Natural killer cell (primary cell): ENCODE measurements around the gene IL17A. TPM values are rescaled to one million over a fixed set of nuclear protein-coding genes. Genes with fewer than 3 reads are reported as not detected.
"Not testable (repeated sequence)": the region's sequence is repeated elsewhere in the genome, so short reads cannot be mapped to it uniquely, and the experiment has no call there.

Experiments
- ATAC-seq, 3 donors: fragments of 150-1000 bp in 2 of 3; fragments of 200-7000 bp in 1 of 3; cut with Tn5 transposase; 1 replicate in 1 of 3; 2 replicates in 2 of 3; pipeline ENCODE4 v1.10.0; 2021; ENCODE audit warnings: mild to moderate bottlenecking in 2 of 3, moderate library complexity in 2 of 3
- DNase-seq, 2 donors: peaks; one replicate each; pipeline versions ENCODE4 v3.0.0 to v3.0.0-alpha.2; 2013 to 2021; ENCODE audit warnings: mixed read lengths in 1 of 2
- H3K27ac ChIP-seq: one replicate; pipeline ENCODE4 v1.5.1; 2013; ENCODE audit warnings: mild to moderate bottlenecking, low read length
- H3K27me3 ChIP-seq: one replicate; pipeline ENCODE4 v1.6.1; 2013; ENCODE audit warnings: low read length; ENCODE audit not compliant: control insufficient read depth, insufficient read depth
- H3K36me3 ChIP-seq: one replicate; pipeline ENCODE4 v1.6.1; 2013; ENCODE audit warnings: low read length; ENCODE audit not compliant: control insufficient read depth, insufficient read depth
- H3K4me1 ChIP-seq: one replicate; pipeline ENCODE4 v1.6.1; 2013; ENCODE audit warnings: low read length; ENCODE audit not compliant: control insufficient read depth, insufficient read depth
- H3K4me3 ChIP-seq: one replicate; pipeline ENCODE4 v1.5.1; 2013; ENCODE audit warnings: low read length
- H3K9me3 ChIP-seq: one replicate; pipeline ENCODE4 v1.6.1; 2013; ENCODE audit warnings: low read length; ENCODE audit not compliant: control insufficient read depth, insufficient read depth
- H3K27ac Mint-ChIP-seq, 2 donors: one replicate each; pipeline ENCODE4 v1.8.0; 2022; ENCODE audit warnings: mild to moderate bottlenecking in 2 of 2, mixed read lengths in 2 of 2, moderate library complexity in 1 of 2
- H3K27me3 Mint-ChIP-seq, 2 donors: one replicate each; pipeline ENCODE4 v1.8.0; 2022; ENCODE audit warnings: low read depth in 2 of 2, mixed read lengths in 2 of 2
- H3K36me3 Mint-ChIP-seq: one replicate; pipeline ENCODE4 v1.8.0; 2022; ENCODE audit warnings: mixed read lengths
- H3K4me1 Mint-ChIP-seq, 2 donors: one replicate each; pipeline ENCODE4 v1.8.0; 2022; ENCODE audit warnings: mixed read lengths in 2 of 2
- H3K4me3 Mint-ChIP-seq: one replicate; pipeline ENCODE4 v1.8.0; 2022; ENCODE audit warnings: mild to moderate bottlenecking, moderate library complexity, mixed read lengths
- H3K9me3 Mint-ChIP-seq, 2 donors: one replicate each; pipeline ENCODE4 v1.8.0; 2022; ENCODE audit warnings: mixed read lengths in 2 of 2
- CTCF ChIP-seq: fragments of 200-600 bp; IDR thresholded peaks from one replicate; pipeline ENCODE4 v1.8.0; 2022; ENCODE audit warnings: antibody characterized with exemption
- WGBS: methylation state at CpG from one replicate; pipeline ENCODE4 v1.1.7; 2013; ENCODE audit warnings: missing lambda C conversion rate; ENCODE audit not compliant: insufficient coverage; 5-methylcytosine and 5-hydroxymethylcytosine counted together
- intact Hi-C: fragments of 100-400 bp; cut with micrococcal nuclease; formaldehyde crosslinking; loops from one replicate; pipeline ENCODE4 v1.14.2; 2022
- total RNA-seq, 4 donors: library from RNA; stranded (reverse); fragments of 120-200 nt in 1 of 4; gene quantifications; one replicate each; pipeline versions ENCODE4 v1.2.3 to v1.2.4, GENCODE V29; 2013 to 2022

Gene IL17A
- total RNA-seq, 3 donors from 2014 or later (not counting 1 experiment from before 2014, with no cell fraction given) = not detected

DNA sequence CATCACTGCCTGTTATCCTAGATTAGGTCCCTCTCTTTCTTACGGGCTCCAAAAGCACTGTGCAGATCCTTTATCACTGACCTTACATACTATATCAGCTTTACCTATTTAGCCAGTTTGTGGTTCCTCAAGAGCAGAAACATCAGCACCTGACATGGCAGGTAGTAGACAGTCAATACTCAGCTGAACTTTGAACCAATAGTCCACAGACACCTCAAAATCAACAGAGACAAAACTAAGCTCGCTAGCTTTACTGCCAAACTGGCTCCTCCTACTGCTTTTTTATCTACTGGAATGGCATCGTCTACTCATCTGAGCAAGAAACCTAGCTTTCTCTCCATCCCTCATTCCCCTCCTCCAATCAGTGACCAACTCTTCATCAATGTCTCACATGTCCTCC lies 5.6 kb downstream of the IL17A start:
- Mint-ChIP-seq H3K27ac (no peak overlapping the region), H3K27me3 (peaks cover 37 to 67% of the 10 kb centered on the region in 2 donors), H3K36me3 (no peaks in the 10 kb centered on the region), H3K9me3 (no peaks in the 10 kb centered on the region), H3K4me1 (no peaks in the 10 kb centered on the region), H3K4me3 (no peak overlapping the region)
- no peaks in the 10 kb centered on the region for H3K9me3 ChIP-seq
- no peaks in the 10 kb centered on the region for H3K4me1 ChIP-seq
- H3K36me3 ChIP-seq = no peaks in the 10 kb centered on the region
- whole genome bisulfite sequencing = 61% methylated on average over 3 of the region's 3 CpGs
- H3K27me3 ChIP-seq = peaks cover 11% of the 10 kb centered on the region
- TF ChIP-seq CTCF = no peak
- ATAC-seq (no peak), DNase-seq (no peak)
- no peak overlapping the region for H3K4me3 ChIP-seq
- H3K27ac ChIP-seq = no peak overlapping the region
- intact Hi-C loops = no loop called here

DNA sequence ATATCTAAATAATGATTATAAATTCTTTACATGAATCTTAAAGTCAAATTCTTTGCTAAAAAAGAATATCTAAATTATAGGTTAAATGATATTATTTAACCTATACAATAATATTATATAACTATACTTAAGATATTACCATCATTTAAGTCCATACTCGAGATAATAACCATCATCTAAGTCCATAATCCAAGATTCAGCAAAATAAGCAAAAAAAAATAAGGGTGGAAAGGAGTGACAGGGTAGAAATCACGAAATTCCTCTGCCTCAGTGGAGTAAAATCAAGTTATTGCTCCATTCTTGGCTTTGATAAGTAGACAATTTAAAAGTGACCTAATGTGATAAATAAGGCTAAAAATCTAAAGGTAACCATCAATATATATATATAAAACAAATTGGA lies 9.7 kb downstream of the IL17A start:
- H3K4me3 Mint-ChIP-seq = no peak overlapping the region
- H3K36me3 Mint-ChIP-seq = peaks cover 26% of the 10 kb centered on the region
- Histone ChIP-seq H3K9me3 (peaks cover 15% of the 10 kb centered on the region), H3K4me3 (no peak overlapping the region), H3K27ac (no peak overlapping the region), H3K4me1 (no peaks in the 10 kb centered on the region), H3K36me3 (no peaks in the 10 kb centered on the region), H3K27me3 (peaks cover 7% of the 10 kb centered on the region)
- no peak for ATAC-seq
- TF ChIP-seq CTCF = no peak
- H3K4me1 Mint-ChIP-seq = no peaks in the 10 kb centered on the region
- WGBS = 0% methylated on average over 1 of the region's 2 CpGs
- no peak overlapping the region for H3K27ac Mint-ChIP-seq
- no peak for DNase-seq
- peaks cover 2 to 7% of the 10 kb centered on the region in 2 donors for H3K9me3 Mint-ChIP-seq
- intact Hi-C loops = no loop called here
- H3K27me3 Mint-ChIP-seq = peaks cover 32 to 65% of the 10 kb centered on the region in 2 donors

DNA sequence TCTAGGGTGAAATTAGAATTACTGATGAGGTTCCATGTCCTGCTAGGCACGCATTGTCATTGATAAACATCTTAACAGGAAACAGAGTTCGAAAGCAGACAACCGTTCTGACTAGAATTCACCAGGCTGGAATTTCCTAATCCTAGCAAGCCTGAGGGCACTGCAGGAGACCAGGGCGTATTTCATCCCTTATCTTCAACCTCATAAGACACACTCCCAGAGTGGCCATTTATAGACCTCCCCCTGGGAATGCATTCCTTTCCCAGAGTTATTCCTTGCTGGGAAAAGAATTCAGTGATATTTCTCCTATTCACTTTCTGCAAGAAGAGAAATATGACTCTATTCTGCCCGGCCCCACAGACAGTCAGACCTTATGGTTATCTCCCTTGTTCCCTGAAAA lies 13.9 kb downstream of the IL17A start:
- H3K9me3 ChIP-seq = peaks cover 21% of the 10 kb centered on the region
- H3K4me3 Mint-ChIP-seq, intact Hi-C loops, H3K27ac ChIP-seq, DNase-seq, H3K4me3 ChIP-seq, ATAC-seq, H3K27ac Mint-ChIP-seq, H3K4me1 Mint-ChIP-seq, H3K27me3 ChIP-seq, H3K4me1 ChIP-seq, H3K36me3 ChIP-seq, H3K9me3 Mint-ChIP-seq: not testable (repeated sequence)
- 40% methylated on average over 4 of the region's 5 CpGs for WGBS
- Mint-ChIP-seq H3K36me3 (peaks cover 26% of the 10 kb centered on the region), H3K27me3 (peaks cover 15 to 63% of the 10 kb centered on the region in 2 donors)

GRCh38 chr6:52201046-52201445 lies 14.9 kb downstream of the IL17A start:
- H3K4me3 ChIP-seq = no peak overlapping the region
- Mint-ChIP-seq H3K4me3 (no peak overlapping the region), H3K27me3 (peaks cover 11 to 57% of the 10 kb centered on the region in 2 donors), H3K27ac (no peak overlapping the region), H3K4me1 (no peaks in the 10 kb centered on the region), H3K9me3 (peaks cover 2 to 9% of the 10 kb centered on the region in 2 donors), H3K36me3 (peaks cover 26% of the 10 kb centered on the region)
- no CpG with 5 or more reads among the region's 1 CpG for WGBS
- no peaks in the 10 kb centered on the region for H3K36me3 ChIP-seq
- intact Hi-C loops = no loop called here
- H3K9me3 ChIP-seq = peaks cover 21% of the 10 kb centered on the region
- ATAC-seq = no peak
- DNase-seq = no peak
- H3K27me3 ChIP-seq = peaks cover 4% of the 10 kb centered on the region
- H3K4me1 ChIP-seq = no peaks in the 10 kb centered on the region
- H3K27ac ChIP-seq = no peak overlapping the region
- no peak for TF ChIP-seq CTCF
